Nephron progenitor cell (in vitro differentiated cells): ENCODE data around the gene ERICH3.

Source experiments
- DNase-seq: peaks from one replicate; pipeline ENCODE4 v3.0.0; 2021
- H3K27ac Mint-ChIP-seq: 2 replicates; pipeline ENCODE4 v1.8.0; 2021; ENCODE audit warnings: mild to moderate bottlenecking, moderate library complexity, mixed read lengths
- H3K27me3 Mint-ChIP-seq: 2 replicates; pipeline ENCODE4 v1.8.0; 2021; ENCODE audit warnings: mild to moderate bottlenecking, low read depth, mixed read lengths; ENCODE audit not compliant: poor library complexity
- H3K36me3 Mint-ChIP-seq: 2 replicates; pipeline ENCODE4 v1.8.0; 2021; ENCODE audit warnings: low read depth, mixed read lengths
- H3K4me1 Mint-ChIP-seq: 2 replicates; pipeline ENCODE4 v1.8.0; 2021; ENCODE audit warnings: mixed read lengths
- H3K4me3 Mint-ChIP-seq: 2 replicates; pipeline ENCODE4 v1.8.0; 2021; ENCODE audit warnings: mild to moderate bottlenecking, moderate library complexity, mixed read lengths
- H3K9me3 Mint-ChIP-seq: 2 replicates; pipeline ENCODE4 v1.8.0; 2021; ENCODE audit warnings: mild to moderate bottlenecking, moderate library complexity, mixed read lengths
- CTCF ChIP-seq: fragments of 200-600 bp; sonication (generic); IDR thresholded peaks from 2 replicates; pipeline ENCODE4 v1.5.0; 2021; ENCODE audit warnings: antibody characterized with exemption

The ERICH3 gene

GRCh38 chr1:74684301-74684700, 10.7 kb upstream of the ERICH3 start:
- no peaks in the 10 kb centered on the region for H3K9me3 Mint-ChIP-seq
- H3K27ac Mint-ChIP-seq, result no peak overlapping the region
- H3K27me3 Mint-ChIP-seq, result no peaks in the 10 kb centered on the region
- peaks cover 16% of the 10 kb centered on the region for H3K4me1 Mint-ChIP-seq
- no peaks in the 10 kb centered on the region for H3K36me3 Mint-ChIP-seq
- DNase-seq, result no peak
- H3K4me3 Mint-ChIP-seq, result no peak overlapping the region
- no peak for TF ChIP-seq CTCF

- Mint-ChIP-seq H3K4me3 (no peak overlapping the region), H3K36me3 (no peaks in the 10 kb centered on the region), H3K27ac (no peak overlapping the region), H3K4me1 (peaks cover 14% of the 10 kb centered on the region), H3K9me3 (no peaks in the 10 kb centered on the region), H3K27me3 (no peaks in the 10 kb centered on the region)
- TF ChIP-seq CTCF, result no peak
- DNase-seq, result no peak
Measured at GRCh38 chr1:74683656-74684055, 10.1 kb upstream of the ERICH3 start.

- Mint-ChIP-seq H3K27ac (no peak overlapping the region), H3K27me3 (no peaks in the 10 kb centered on the region), H3K4me3 (no peak overlapping the region), H3K9me3 (no peaks in the 10 kb centered on the region), H3K4me1 (peaks cover 14% of the 10 kb centered on the region), H3K36me3 (no peaks in the 10 kb centered on the region)
- TF ChIP-seq CTCF, result no peak
- no peak for DNase-seq
Measured at GRCh38 chr1:74681851-74682250, 8.3 kb upstream of the ERICH3 start.

- H3K4me1 Mint-ChIP-seq, result peaks cover 14% of the 10 kb centered on the region
- H3K27ac Mint-ChIP-seq, result no peak overlapping the region
- no peak for TF ChIP-seq CTCF
- H3K36me3 Mint-ChIP-seq, result no peaks in the 10 kb centered on the region
- no peaks in the 10 kb centered on the region for H3K27me3 Mint-ChIP-seq
- no peak overlapping the region for H3K4me3 Mint-ChIP-seq
- no peaks in the 10 kb centered on the region for H3K9me3 Mint-ChIP-seq
- no peak for DNase-seq
Measured at GRCh38 chr1:74681449-74681848, 7.9 kb upstream of the ERICH3 start.

- H3K27me3 Mint-ChIP-seq, result no peaks in the 10 kb centered on the region
- H3K9me3 Mint-ChIP-seq, result no peaks in the 10 kb centered on the region
- peaks cover 10% of the 10 kb centered on the region for H3K4me1 Mint-ChIP-seq
- no peak for DNase-seq
- H3K4me3 Mint-ChIP-seq, result no peak overlapping the region
- H3K36me3 Mint-ChIP-seq, result no peaks in the 10 kb centered on the region
- no peak for TF ChIP-seq CTCF
- no peak overlapping the region for H3K27ac Mint-ChIP-seq
Measured at GRCh38 chr1:74681001-74681400, 7.4 kb upstream of the ERICH3 start.

GRCh38 chr1:74679811-74680210, 6.2 kb upstream of the ERICH3 start:
- no peak overlapping the region for H3K27ac Mint-ChIP-seq
- peaks cover 10% of the 10 kb centered on the region for H3K4me1 Mint-ChIP-seq

More at GRCh38 chr1:74679811-74680210, 6.2 kb upstream of the ERICH3 start:
- H3K27me3 Mint-ChIP-seq, result no peaks in the 10 kb centered on the region
- H3K36me3 Mint-ChIP-seq, result no peaks in the 10 kb centered on the region
- no peak overlapping the region for H3K4me3 Mint-ChIP-seq
- no peaks in the 10 kb centered on the region for H3K9me3 Mint-ChIP-seq
- TF ChIP-seq CTCF, result no peak
- no peak for DNase-seq
